KOPT-K1 (cell line): ENCODE data around the gene PTPRU.

Experiments used
- H3K27ac ChIP-seq: fragments of 200-600 bp; sonication (generic); 2 replicates; pipeline ENCODE4 v1.5.1; 2016; ENCODE audit warnings: antibody characterized with exemption, mild to moderate bottlenecking, low read depth, low read length; ENCODE audit not compliant: poor library complexity, severe bottlenecking
- H3K36me3 ChIP-seq: fragments of 200-600 bp; sonication (generic); 2 replicates; pipeline ENCODE4 v1.5.1; 2017; ENCODE audit warnings: antibody characterized with exemption, mild to moderate bottlenecking, low read length, moderate library complexity; ENCODE audit not compliant: insufficient read depth
- H3K9me3 ChIP-seq: fragments of 200-600 bp; sonication (generic); 2 replicates; pipeline ENCODE4 v1.5.1; 2017; ENCODE audit warnings: antibody characterized with exemption, low read length, mild to moderate bottlenecking; ENCODE audit not compliant: insufficient read depth, poor library complexity, severe bottlenecking

The PTPRU gene

GRCh38 chr1:29281571-29281970, 45.2 kb downstream of the PTPRU start:
- no peak overlapping the region for H3K27ac ChIP-seq
- H3K9me3 ChIP-seq: no peaks in the 10 kb centered on the region
- H3K36me3 ChIP-seq: peaks cover 14% of the 10 kb centered on the region

- H3K27ac ChIP-seq: no peak overlapping the region
- H3K9me3 ChIP-seq: no peaks in the 10 kb centered on the region
- H3K36me3 ChIP-seq: peaks cover 14% of the 10 kb centered on the region
These were observed 46.0 kb downstream of the PTPRU start for GRCh38 chr1:29282135-29282923.

GRCh38 chr1:29282924-29283803, 46.8 kb downstream of the PTPRU start:
- no peak overlapping the region for H3K27ac ChIP-seq
- peaks cover 14% of the 10 kb centered on the region; the same call in 1 of the 2 replicates for H3K36me3 ChIP-seq
- H3K9me3 ChIP-seq: no peaks in the 10 kb centered on the region

- peaks cover 9% of the 10 kb centered on the region; the same call in 1 of the 2 replicates for H3K36me3 ChIP-seq
- H3K9me3 ChIP-seq: no peaks in the 10 kb centered on the region
- H3K27ac ChIP-seq: no peak overlapping the region
These were observed 47.5 kb downstream of the PTPRU start for GRCh38 chr1:29283804-29284195.

- H3K27ac ChIP-seq: no peak overlapping the region
- H3K36me3 ChIP-seq: 0 out of 2 replicates have a peak, but pooled peaks cover 3% of the 10 kb centered on the region
- no peaks in the 10 kb centered on the region for H3K9me3 ChIP-seq
These were observed 48.1 kb downstream of the PTPRU start for GRCh38 chr1:29284286-29284960.

- Histone ChIP-seq H3K9me3 (no peaks in the 10 kb centered on the region), H3K36me3 (0 out of 2 replicates have a peak, but pooled peaks cover 3% of the 10 kb centered on the region), H3K27ac (no peak overlapping the region)
These were observed 48.7 kb downstream of the PTPRU start for GRCh38 chr1:29284961-29285560.

GRCh38 chr1:29285771-29286170, 49.4 kb downstream of the PTPRU start:
- Histone ChIP-seq H3K27ac (no peak overlapping the region), H3K36me3 (0 out of 2 replicates have a peak, but pooled peaks cover 3% of the 10 kb centered on the region)

GRCh38 chr1:29286194-29286767, 50.0 kb downstream of the PTPRU start:
- no peaks in the 10 kb centered on the region for H3K9me3 ChIP-seq
- no peak overlapping the region for H3K27ac ChIP-seq
- H3K36me3 ChIP-seq: 0 out of 2 replicates have a peak, but pooled peaks cover 3% of the 10 kb centered on the region

More at GRCh38 chr1:29285771-29286170, 49.4 kb downstream of the PTPRU start:
- H3K9me3 ChIP-seq: no peaks in the 10 kb centered on the region

GRCh38 chr1:29289493-29289892, 53.2 kb downstream of the PTPRU start:
- no peak overlapping the region for H3K27ac ChIP-seq
- 0 out of 2 replicates have a peak, but pooled peaks cover 3% of the 10 kb centered on the region for H3K36me3 ChIP-seq
- H3K9me3 ChIP-seq: no peaks in the 10 kb centered on the region

GRCh38 chr1:29290414-29290985, 54.2 kb downstream of the PTPRU start:
- Histone ChIP-seq H3K9me3 (no peaks in the 10 kb centered on the region), H3K36me3 (no peaks in the 10 kb centered on the region), H3K27ac (no peak overlapping the region)

GRCh38 chr1:29291756-29292155, 55.4 kb downstream of the PTPRU start:
- H3K36me3 ChIP-seq: no peaks in the 10 kb centered on the region
- no peaks in the 10 kb centered on the region for H3K9me3 ChIP-seq
- no peak overlapping the region for H3K27ac ChIP-seq

GRCh38 chr1:29292344-29292743, 56.0 kb downstream of the PTPRU start:
- H3K36me3 ChIP-seq: no peaks in the 10 kb centered on the region
- no peak overlapping the region for H3K27ac ChIP-seq

GRCh38 chr1:29297450-29297849, 61.1 kb downstream of the PTPRU start:
- Histone ChIP-seq H3K9me3 (no peaks in the 10 kb centered on the region), H3K27ac (no peak overlapping the region), H3K36me3 (no peaks in the 10 kb centered on the region)

More at GRCh38 chr1:29292344-29292743, 56.0 kb downstream of the PTPRU start:
- H3K9me3 ChIP-seq: no peaks in the 10 kb centered on the region

GRCh38 chr1:29298246-29298645, 61.9 kb downstream of the PTPRU start:
- Histone ChIP-seq H3K27ac (no peak overlapping the region), H3K9me3 (no peaks in the 10 kb centered on the region), H3K36me3 (no peaks in the 10 kb centered on the region)
